GM12878 (cell line): ENCODE measurements around the gene RASD1.

Source experiments
- EGR1 ChIP-seq, 2 experiments: IDR thresholded peaks; 1 replicate in 1 of 2; 2 replicates in 1 of 2; pipeline ENCODE4 v1.6.1; 2011 to 2012; ENCODE audit warnings: low read depth in 2 of 2, low read length in 2 of 2, borderline replicate concordance in 1 of 2, mild to moderate bottlenecking in 1 of 2, moderate library complexity in 1 of 2
- EZH2 ChIP-seq: IDR thresholded peaks from 2 replicates; pipeline ENCODE4 v1.6.1; 2012; ENCODE audit warnings: low read depth, mild to moderate bottlenecking, control low read depth, inconsistent platforms, low read length, borderline replicate concordance; ENCODE audit not compliant: control insufficient read depth
- SP1 ChIP-seq: IDR thresholded peaks from one replicate; pipeline ENCODE4 v1.6.1; 2011; ENCODE audit warnings: low read depth, low read length
- SREBF1 ChIP-seq: IDR thresholded peaks from 2 replicates; pipeline ENCODE4 v1.6.1; 2012; ENCODE audit warnings: mild to moderate bottlenecking, low read length
- SREBF2 ChIP-seq: IDR thresholded peaks from 2 replicates; pipeline ENCODE4 v1.6.1; 2012; ENCODE audit warnings: mild to moderate bottlenecking, low read length
- YY1 ChIP-seq: IDR thresholded peaks from 2 replicates; pipeline ENCODE4 v1.6.1; 2011; ENCODE audit warnings: low read depth, mild to moderate bottlenecking, low read length
- TF ChIP-seq, protein P1 (sequence below), 3 experiments: IDR thresholded peaks in 2 of 3; conservative IDR thresholded peaks in 1 of 3; 2 replicates each; pipeline ENCODE4 v1.5.1; 2011; ENCODE audit warnings: low read depth in 3 of 3, low read length in 3 of 3, mild to moderate bottlenecking in 3 of 3, control low read depth in 2 of 3, moderate library complexity in 2 of 3, inconsistent platforms in 1 of 3, mixed read lengths in 1 of 3; ENCODE audit not compliant: control insufficient read depth in 2 of 3, insufficient read depth in 1 of 3; ENCODE audit errors: extremely low read depth in 1 of 3
- TF ChIP-seq, protein P2 (sequence below): IDR thresholded peaks from 2 replicates; pipeline ENCODE4 v1.6.1; 2012; ENCODE audit warnings: low read depth, low read length, improper control_type of control experiment

DNA sequence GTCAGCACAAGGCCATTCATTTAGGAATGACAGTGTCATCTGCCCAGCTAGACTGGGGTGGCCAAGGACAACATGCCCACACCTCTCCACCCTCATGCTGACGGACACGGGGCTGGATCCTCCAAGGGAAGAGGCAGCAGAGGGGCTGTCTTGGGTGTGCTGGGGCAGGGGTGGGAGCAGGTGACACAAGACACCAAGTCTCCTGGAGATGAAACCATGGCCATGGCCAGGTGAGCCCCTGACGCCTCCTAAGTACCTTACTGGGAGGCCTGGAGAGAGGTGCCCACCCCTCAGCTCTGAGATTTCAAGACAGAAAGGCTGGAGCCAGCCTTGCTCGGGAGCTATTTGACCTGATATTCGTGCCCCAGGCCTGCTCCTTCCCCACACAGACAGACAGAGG, 9.0 kb upstream of the RASD1 start:
- TF ChIP-seq, protein P1, sequence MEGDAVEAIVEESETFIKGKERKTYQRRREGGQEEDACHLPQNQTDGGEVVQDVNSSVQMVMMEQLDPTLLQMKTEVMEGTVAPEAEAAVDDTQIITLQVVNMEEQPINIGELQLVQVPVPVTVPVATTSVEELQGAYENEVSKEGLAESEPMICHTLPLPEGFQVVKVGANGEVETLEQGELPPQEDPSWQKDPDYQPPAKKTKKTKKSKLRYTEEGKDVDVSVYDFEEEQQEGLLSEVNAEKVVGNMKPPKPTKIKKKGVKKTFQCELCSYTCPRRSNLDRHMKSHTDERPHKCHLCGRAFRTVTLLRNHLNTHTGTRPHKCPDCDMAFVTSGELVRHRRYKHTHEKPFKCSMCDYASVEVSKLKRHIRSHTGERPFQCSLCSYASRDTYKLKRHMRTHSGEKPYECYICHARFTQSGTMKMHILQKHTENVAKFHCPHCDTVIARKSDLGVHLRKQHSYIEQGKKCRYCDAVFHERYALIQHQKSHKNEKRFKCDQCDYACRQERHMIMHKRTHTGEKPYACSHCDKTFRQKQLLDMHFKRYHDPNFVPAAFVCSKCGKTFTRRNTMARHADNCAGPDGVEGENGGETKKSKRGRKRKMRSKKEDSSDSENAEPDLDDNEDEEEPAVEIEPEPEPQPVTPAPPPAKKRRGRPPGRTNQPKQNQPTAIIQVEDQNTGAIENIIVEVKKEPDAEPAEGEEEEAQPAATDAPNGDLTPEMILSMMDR (IDR thresholded peaks at IDR 0.05 in 2 of 3, conservative IDR thresholded peaks at IDR 0.05 in 1 of 3; ENCODE audit: control insufficient read depth in 2 of 3, extremely low read depth in 1 of 3, insufficient read depth in 1 of 3, low read depth in 3 of 3, low read length in 3 of 3) = no peak
- TF ChIP-seq, protein P2, sequence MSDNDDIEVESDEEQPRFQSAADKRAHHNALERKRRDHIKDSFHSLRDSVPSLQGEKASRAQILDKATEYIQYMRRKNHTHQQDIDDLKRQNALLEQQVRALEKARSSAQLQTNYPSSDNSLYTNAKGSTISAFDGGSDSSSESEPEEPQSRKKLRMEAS = no peak
- no peak for TF ChIP-seq SP1
- no peak for TF ChIP-seq SREBF1
- no peak for TF ChIP-seq YY1
- TF ChIP-seq SREBF2 = no peak
- no peak for TF ChIP-seq EZH2
- no peak for TF ChIP-seq EGR1 (IDR thresholded peaks at IDR 0.05; ENCODE audit: borderline replicate concordance in 1 of 2, low read depth in 2 of 2, low read length in 2 of 2)
